ENCODE data around the gene TSPAN1. TPM values are rescaled to one million over a fixed set of nuclear protein-coding genes. Genes with fewer than 3 reads are reported as not detected.
A peak's percentile ranks its signal among the peaks of the same experiment; 100 is the strongest.

TSPAN1 gene
- total and polyA plus RNA-seq, 4 donors: 0.33 to 7.0 (median 2.1) TPM

- Histone ChIP-seq H3K36me3 (ENCODE audit: control insufficient read depth in 4 of 4, insufficient read depth in 3 of 4, low read depth in 1 of 4, low read length in 3 of 4) (no peaks in the 10 kb centered on the region), H3K27me3 (ENCODE audit: control insufficient read depth in 4 of 4, insufficient read depth in 4 of 4, low read length in 3 of 4) (peaks cover 0 to 4% (median 0%) of the 10 kb centered on the region in 4 donors), H3K9me3 (ENCODE audit: control insufficient read depth in 4 of 4, low read length in 3 of 4) (no peaks in the 10 kb centered on the region), H3K4me3 (ENCODE audit: low read depth in 1 of 3, low read length in 3 of 3) (peak overlapping the region in 1 of 3 donors; percentile 87), H3K4me1 (ENCODE audit: control insufficient read depth in 4 of 4, insufficient read depth in 4 of 4, low read length in 3 of 4) (peaks cover 4 to 27% (median 9%) of the 10 kb centered on the region in 4 donors), H3K27ac (ENCODE audit: low read depth in 1 of 2, low read length in 2 of 2) (no peak overlapping the region), H3K9ac (ENCODE audit: low read depth in 1 of 2, low read length in 2 of 2) (peak overlapping the region in 1 of 2 donors; percentile 7)
- DNase-seq (ENCODE audit: low spot score): no peak
- TF ChIP-seq MAX (IDR thresholded peaks at IDR 0.05) (no peak), EGR1 (IDR thresholded peaks at IDR 0.05; ENCODE audit: low read depth in 2 of 2) (no peak), SP1 (IDR thresholded peaks at IDR 0.05) (no peak), REST (IDR thresholded peaks at IDR 0.05) (no peak), NR2F2 (IDR thresholded peaks at IDR 0.05) (no peak), RAD21 (IDR thresholded peaks at IDR 0.05) (no peak), CTCF (IDR thresholded peaks at IDR 0.05; ENCODE audit: low read depth, low read length, missing input control) (no peak), HNF4A (conservative IDR thresholded peaks at IDR 0.05) (no peak), ZBTB33 (IDR thresholded peaks at IDR 0.05) (no peak), FOXA1 (IDR thresholded peaks at IDR 0.05) (no peak), HNF4G (IDR thresholded peaks at IDR 0.05) (no peak), FOXA2 (IDR thresholded peaks at IDR 0.05) (no peak), ATF3 (IDR thresholded peaks at IDR 0.05) (no peak), RXRA (IDR thresholded peaks at IDR 0.05) (no peak)
- 17% methylated on average over 5 of the region's 5 CpGs for WGBS
Observed at GRCh38 chr1:46130606-46131005, 44.3 kb upstream of the TSPAN1 start.

- no peak for DNase-seq (ENCODE audit: low spot score)
- no peak overlapping the region for H3K9ac ChIP-seq (ENCODE audit: low read depth in 1 of 2, low read length in 2 of 2)
- H3K27ac ChIP-seq (ENCODE audit: low read depth in 1 of 2, low read length in 2 of 2): no peak overlapping the region
- WGBS: 6% methylated on average over 10 of the region's 10 CpGs
- no peaks in the 10 kb centered on the region for H3K36me3 ChIP-seq (ENCODE audit: control insufficient read depth in 4 of 4, insufficient read depth in 3 of 4, low read depth in 1 of 4, low read length in 3 of 4)
- TF ChIP-seq YY1 (IDR thresholded peaks at IDR 0.05) (no peak), CTCF (IDR thresholded peaks at IDR 0.05; ENCODE audit: low read depth, low read length, missing input control) (no peak), EGR1 (IDR thresholded peaks at IDR 0.05; ENCODE audit: low read depth in 2 of 2) (no peak)
- H3K4me3 ChIP-seq (ENCODE audit: low read depth in 1 of 3, low read length in 3 of 3): peak overlapping the region in 1 of 3 donors; percentile 87
- H3K9me3 ChIP-seq (ENCODE audit: control insufficient read depth in 4 of 4, low read length in 3 of 4): no peaks in the 10 kb centered on the region
- H3K4me1 ChIP-seq (ENCODE audit: control insufficient read depth in 4 of 4, insufficient read depth in 4 of 4, low read length in 3 of 4): peaks cover 4 to 27% (median 9%) of the 10 kb centered on the region in 4 donors
- peaks cover 0 to 4% (median 0%) of the 10 kb centered on the region in 4 donors for H3K27me3 ChIP-seq (ENCODE audit: control insufficient read depth in 4 of 4, insufficient read depth in 4 of 4, low read length in 3 of 4)
Observed at GRCh38 chr1:46131093-46131492, 43.8 kb upstream of the TSPAN1 start.

Measured in liver (tissue), 9 donors.